ENCODE measurements around the gene LMBR1.

DNA sequence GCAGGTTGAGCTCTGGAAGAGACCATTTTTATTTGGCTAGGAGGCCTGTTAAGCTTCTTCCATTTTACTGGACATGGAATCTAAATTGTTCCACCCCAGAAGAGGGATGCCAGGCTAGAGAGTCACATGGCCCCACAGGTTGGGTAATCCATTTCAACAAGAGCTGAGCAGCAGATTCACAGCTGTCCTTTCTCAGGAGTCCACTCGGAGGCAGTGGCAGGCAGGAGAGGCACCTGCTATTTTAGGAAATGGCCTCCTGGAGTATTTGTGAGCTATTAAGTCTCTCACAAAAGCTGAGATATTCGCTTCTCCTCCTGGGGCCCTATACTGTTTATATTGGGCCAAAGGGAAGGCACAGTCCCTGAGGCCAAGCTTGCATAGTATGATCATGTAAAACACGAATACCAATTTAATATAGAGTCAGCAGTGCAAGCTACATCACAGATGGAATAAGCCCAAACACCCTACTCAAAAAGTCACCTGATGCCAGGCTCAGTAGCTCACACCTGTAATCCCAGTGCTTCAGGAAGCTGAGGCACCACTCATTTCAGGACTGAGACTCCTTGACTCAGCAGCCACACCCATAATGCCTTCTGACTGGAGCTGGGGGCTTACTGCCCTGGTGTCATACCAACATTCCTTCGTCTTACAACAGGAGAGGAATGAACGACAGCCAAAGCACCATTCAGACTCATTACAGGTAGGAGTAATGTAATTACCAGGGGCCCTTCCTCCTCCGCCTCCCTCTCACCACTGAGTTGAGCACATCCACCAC lies 124.1 kb downstream of the LMBR1 start:
- TF ChIP-seq, protein P1, sequence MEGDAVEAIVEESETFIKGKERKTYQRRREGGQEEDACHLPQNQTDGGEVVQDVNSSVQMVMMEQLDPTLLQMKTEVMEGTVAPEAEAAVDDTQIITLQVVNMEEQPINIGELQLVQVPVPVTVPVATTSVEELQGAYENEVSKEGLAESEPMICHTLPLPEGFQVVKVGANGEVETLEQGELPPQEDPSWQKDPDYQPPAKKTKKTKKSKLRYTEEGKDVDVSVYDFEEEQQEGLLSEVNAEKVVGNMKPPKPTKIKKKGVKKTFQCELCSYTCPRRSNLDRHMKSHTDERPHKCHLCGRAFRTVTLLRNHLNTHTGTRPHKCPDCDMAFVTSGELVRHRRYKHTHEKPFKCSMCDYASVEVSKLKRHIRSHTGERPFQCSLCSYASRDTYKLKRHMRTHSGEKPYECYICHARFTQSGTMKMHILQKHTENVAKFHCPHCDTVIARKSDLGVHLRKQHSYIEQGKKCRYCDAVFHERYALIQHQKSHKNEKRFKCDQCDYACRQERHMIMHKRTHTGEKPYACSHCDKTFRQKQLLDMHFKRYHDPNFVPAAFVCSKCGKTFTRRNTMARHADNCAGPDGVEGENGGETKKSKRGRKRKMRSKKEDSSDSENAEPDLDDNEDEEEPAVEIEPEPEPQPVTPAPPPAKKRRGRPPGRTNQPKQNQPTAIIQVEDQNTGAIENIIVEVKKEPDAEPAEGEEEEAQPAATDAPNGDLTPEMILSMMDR (IDR thresholded peaks at IDR 0.05; ENCODE audit: borderline replicate concordance, extremely low read depth, low read length, poor library complexity, severe bottlenecking) = no peak
- TF ChIP-seq EZH2 (IDR thresholded peaks at IDR 0.05; ENCODE audit: borderline replicate concordance, low read depth, low read length, severe bottlenecking) = no peak
